ENCODE measurements around the gene LAIR2. TPM values are rescaled to one million over a fixed set of nuclear protein-coding genes. Genes with fewer than 3 reads are reported as not detected.

The LAIR2 gene
- total RNA-seq, 4 donors from 2014 or later, result not detected

DNA sequence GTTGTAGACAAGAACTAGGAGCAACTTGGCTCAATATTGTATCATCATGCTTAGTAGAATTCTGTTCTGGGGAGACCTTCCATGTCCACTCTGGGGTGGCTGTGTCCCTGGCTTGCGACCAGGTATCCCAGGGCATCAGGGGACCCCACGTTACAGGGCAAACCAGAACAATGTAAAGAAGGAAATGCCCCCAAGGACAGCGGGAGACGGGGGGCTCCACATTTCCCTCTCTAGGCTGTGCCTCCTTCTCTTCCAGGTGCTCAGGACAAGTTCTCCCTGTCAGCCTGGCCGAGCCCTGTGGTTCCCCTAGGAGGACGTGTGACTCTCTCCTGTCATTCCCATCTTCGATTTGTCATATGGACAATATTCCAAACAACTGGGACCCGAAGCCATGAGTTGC, 30.8 kb downstream of the LAIR2 start:
- Histone ChIP-seq H3K27me3 (peaks cover 59% of the 10 kb centered on the region), H3K9me3 (no peaks in the 10 kb centered on the region), H3K36me3 (no peaks in the 10 kb centered on the region), H3K4me1 (no peaks in the 10 kb centered on the region), H3K27ac (no peak overlapping the region), H3K4me3 (no peak overlapping the region)
- TF ChIP-seq, protein P1, sequence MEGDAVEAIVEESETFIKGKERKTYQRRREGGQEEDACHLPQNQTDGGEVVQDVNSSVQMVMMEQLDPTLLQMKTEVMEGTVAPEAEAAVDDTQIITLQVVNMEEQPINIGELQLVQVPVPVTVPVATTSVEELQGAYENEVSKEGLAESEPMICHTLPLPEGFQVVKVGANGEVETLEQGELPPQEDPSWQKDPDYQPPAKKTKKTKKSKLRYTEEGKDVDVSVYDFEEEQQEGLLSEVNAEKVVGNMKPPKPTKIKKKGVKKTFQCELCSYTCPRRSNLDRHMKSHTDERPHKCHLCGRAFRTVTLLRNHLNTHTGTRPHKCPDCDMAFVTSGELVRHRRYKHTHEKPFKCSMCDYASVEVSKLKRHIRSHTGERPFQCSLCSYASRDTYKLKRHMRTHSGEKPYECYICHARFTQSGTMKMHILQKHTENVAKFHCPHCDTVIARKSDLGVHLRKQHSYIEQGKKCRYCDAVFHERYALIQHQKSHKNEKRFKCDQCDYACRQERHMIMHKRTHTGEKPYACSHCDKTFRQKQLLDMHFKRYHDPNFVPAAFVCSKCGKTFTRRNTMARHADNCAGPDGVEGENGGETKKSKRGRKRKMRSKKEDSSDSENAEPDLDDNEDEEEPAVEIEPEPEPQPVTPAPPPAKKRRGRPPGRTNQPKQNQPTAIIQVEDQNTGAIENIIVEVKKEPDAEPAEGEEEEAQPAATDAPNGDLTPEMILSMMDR (IDR thresholded peaks at IDR 0.05), result no peak
- no peak for TF ChIP-seq EP300 (IDR thresholded peaks at IDR 0.05)
- no peak for TF ChIP-seq POLR2AphosphoS5 (IDR thresholded peaks at IDR 0.05)
- ATAC-seq, result no peak
- 79 to 80% methylated on average over 1 to 4 of the region's 8 CpGs for WGBS, 2 donors (ENCODE audit: low coverage in 1 of 2)

DNA sequence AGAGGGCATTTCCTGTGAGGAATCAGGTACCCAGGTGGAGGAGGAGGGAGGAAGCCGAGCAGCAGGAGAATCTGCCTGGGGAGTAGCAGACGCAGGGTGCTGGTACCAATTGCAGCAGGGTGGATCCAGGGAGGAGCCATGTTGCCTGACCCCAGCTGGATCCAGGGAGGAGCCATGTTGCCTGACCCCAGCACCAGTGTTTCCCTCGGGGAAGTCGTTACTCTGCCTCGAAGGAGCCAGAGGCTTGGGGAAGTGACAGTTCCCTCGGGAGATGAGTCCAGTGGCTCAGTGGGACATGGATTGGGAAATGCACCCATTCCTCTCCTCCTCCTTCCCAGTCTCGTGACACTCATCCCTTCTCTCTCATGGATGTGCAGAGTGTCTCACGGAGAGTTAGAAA, 31.5 kb downstream of the LAIR2 start:
- ATAC-seq, result no peak
- WGBS, 2 donors (ENCODE audit: low coverage in 1 of 2), result 20 to 90% methylated on average over 1 to 2 of the region's 8 CpGs
- no peaks in the 10 kb centered on the region for H3K4me1 ChIP-seq
- H3K9me3 ChIP-seq, result no peaks in the 10 kb centered on the region
- TF ChIP-seq POLR2A (IDR thresholded peaks at IDR 0.05) (no peak), EP300 (IDR thresholded peaks at IDR 0.05) (no peak), POLR2AphosphoS5 (IDR thresholded peaks at IDR 0.05) (no peak)
- TF ChIP-seq, protein P1 (IDR thresholded peaks at IDR 0.05), result no peak
- no peak overlapping the region for H3K27ac ChIP-seq
- no peak overlapping the region for H3K4me3 ChIP-seq
- H3K36me3 ChIP-seq, result no peaks in the 10 kb centered on the region
- peaks cover 52% of the 10 kb centered on the region for H3K27me3 ChIP-seq

DNA sequence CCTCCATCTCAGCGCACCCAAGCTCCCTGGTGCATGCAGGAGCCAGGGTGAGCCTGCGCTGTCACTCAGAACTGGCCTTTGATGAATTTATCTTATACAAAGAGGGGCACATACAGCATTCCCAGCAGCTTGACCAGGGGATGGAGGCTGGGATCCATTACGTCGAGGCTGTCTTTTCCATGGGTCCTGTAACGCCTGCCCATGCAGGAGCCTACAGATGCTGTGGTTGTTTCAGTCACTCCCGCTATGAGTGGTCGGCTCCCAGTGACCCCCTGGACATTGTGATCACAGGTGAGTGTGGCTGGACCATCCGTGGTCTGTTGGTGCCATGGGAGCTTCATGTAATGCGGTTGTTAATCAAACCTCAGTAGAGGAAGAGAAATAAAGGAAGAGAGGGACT, 33.0 kb downstream of the LAIR2 start:
- Histone ChIP-seq H3K4me3 (no peak overlapping the region), H3K27ac (no peak overlapping the region), H3K9me3 (no peaks in the 10 kb centered on the region), H3K36me3 (no peaks in the 10 kb centered on the region), H3K4me1 (no peaks in the 10 kb centered on the region), H3K27me3 (peaks cover 47% of the 10 kb centered on the region)
- TF ChIP-seq, protein P1 (IDR thresholded peaks at IDR 0.05), result no peak
- TF ChIP-seq POLR2AphosphoS5 (IDR thresholded peaks at IDR 0.05), result no peak
- TF ChIP-seq EP300 (IDR thresholded peaks at IDR 0.05), result no peak
- no peak for TF ChIP-seq POLR2A (IDR thresholded peaks at IDR 0.05)
- 70 to 79% methylated on average over 2 to 5 of the region's 9 CpGs for WGBS, 2 donors (ENCODE audit: low coverage in 1 of 2)
- ATAC-seq, result no peak

DNA sequence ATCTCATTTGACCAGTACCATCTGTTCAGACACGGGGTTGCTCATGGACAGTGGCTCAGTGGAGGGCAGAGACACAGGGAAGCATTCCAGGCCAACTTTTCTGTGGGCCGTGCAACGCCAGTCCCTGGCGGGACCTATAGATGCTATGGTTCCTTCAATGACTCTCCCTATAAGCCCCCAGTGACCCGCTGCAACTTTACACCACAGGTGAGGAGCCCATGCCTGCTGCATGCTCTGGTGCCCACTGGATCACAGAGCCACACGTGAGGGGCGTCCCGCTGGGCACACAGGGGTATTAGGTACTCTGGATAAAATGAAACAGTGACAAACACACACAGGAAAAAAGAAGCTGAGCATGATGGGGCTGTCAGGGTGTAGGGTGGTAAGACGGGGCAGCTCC, 34.3 kb downstream of the LAIR2 start:
- Histone ChIP-seq H3K4me3 (no peak overlapping the region), H3K27ac (no peak overlapping the region), H3K9me3 (no peaks in the 10 kb centered on the region), H3K36me3 (no peaks in the 10 kb centered on the region), H3K27me3 (peaks cover 54% of the 10 kb centered on the region), H3K4me1 (no peaks in the 10 kb centered on the region)
- no peak for ATAC-seq
- TF ChIP-seq POLR2AphosphoS5 (IDR thresholded peaks at IDR 0.05), result no peak
- TF ChIP-seq, protein P1 (IDR thresholded peaks at IDR 0.05), result no peak
- no peak for TF ChIP-seq POLR2A (IDR thresholded peaks at IDR 0.05)
- no peak for TF ChIP-seq EP300 (IDR thresholded peaks at IDR 0.05)
- 60 to 77% methylated on average over 1 to 5 of the region's 9 CpGs for WGBS, 2 donors (ENCODE audit: low coverage in 1 of 2)

GRCh38 chr19:54541712-54542111, 39.1 kb downstream of the LAIR2 start:
- 25 to 36% methylated on average over 1 to 2 of the region's 2 CpGs for WGBS, 2 donors (ENCODE audit: low coverage in 1 of 2)
- Histone ChIP-seq H3K9me3 (no peaks in the 10 kb centered on the region), H3K4me1 (no peaks in the 10 kb centered on the region), H3K27ac (no peak overlapping the region), H3K27me3 (peaks cover 18% of the 10 kb centered on the region), H3K36me3 (no peaks in the 10 kb centered on the region), H3K4me3 (no peak overlapping the region)
- TF ChIP-seq, protein P1 (IDR thresholded peaks at IDR 0.05), result no peak
- TF ChIP-seq EP300 (IDR thresholded peaks at IDR 0.05) (no peak), POLR2AphosphoS5 (IDR thresholded peaks at IDR 0.05) (no peak), POLR2A (IDR thresholded peaks at IDR 0.05) (no peak)
- ATAC-seq, result no peak

Data from gastroesophageal sphincter (tissue), 4 donors.